Large intestine (tissue), 12 donors: Measurements from ENCODE around the gene IGFBP3. TPM values are rescaled to one million over a fixed set of nuclear protein-coding genes. Genes with fewer than 3 reads are reported as not detected.

Experiments
- DNase-seq, 2 donors: peaks; one replicate each; pipeline versions ENCODE4 v3.0.0 to v3.0.0-alpha.2; 2013
- H3K27ac ChIP-seq: one replicate; pipeline ENCODE4 v1.5.1; 2013; ENCODE audit warnings: low read length
- H3K27me3 ChIP-seq: 2 replicates; pipeline ENCODE4 v1.6.1; 2013; ENCODE audit warnings: low read length; ENCODE audit not compliant: control insufficient read depth, insufficient read depth
- H3K36me3 ChIP-seq: 2 replicates; pipeline ENCODE4 v1.6.1; 2013; ENCODE audit warnings: low read length; ENCODE audit not compliant: control insufficient read depth, insufficient read depth
- H3K4me1 ChIP-seq: one replicate; pipeline ENCODE4 v1.6.1; 2013; ENCODE audit warnings: low read length; ENCODE audit not compliant: control insufficient read depth, insufficient read depth
- H3K4me3 ChIP-seq: one replicate; pipeline ENCODE4 v1.5.1; 2013; ENCODE audit warnings: low read length
- H3K9me3 ChIP-seq: one replicate; pipeline ENCODE4 v1.6.1; 2013; ENCODE audit warnings: mild to moderate bottlenecking, low read depth, low read length, moderate library complexity; ENCODE audit not compliant: control insufficient read depth
- WGBS: methylation state at CpG from one replicate; pipeline ENCODE4 v1.1.5; 2013; ENCODE audit warnings: low lambda C conversion rate; ENCODE audit not compliant: insufficient coverage; 5-methylcytosine and 5-hydroxymethylcytosine counted together
- long read RNA-seq, 11 donors: transcript quantifications; one replicate each; lab custom pipeline, GENCODE V29; 2026
- polyA plus RNA-seq: library from polyadenylated mRNA; unstranded; fragments of 120-200 nt; gene quantifications from one replicate; pipeline ENCODE4 v1.2.1, GENCODE V29; 2013

The IGFBP3 gene
- 115 TPM for polyA plus RNA-seq
- long read RNA-seq, donor 1, transcript IGFBP3-201 (5 exons, 2,262 nt) = major isoform, 18 of 20 reads
- long read RNA-seq, donor 1, partial matches to known transcripts = 0 of 20 reads
- long read RNA-seq, donor 1, other reads (novel, unspliced or antisense) = 0 of 20 reads
- long read RNA-seq, donor 2, transcript IGFBP3-201 (5 exons, 2,262 nt) = major isoform, 43 of 52 reads
- long read RNA-seq, donor 2, transcript IGFBP3-208 (2 exons, 574 nt) = minor isoform, 7 of 52 reads
- long read RNA-seq, donor 2, partial matches to known transcripts = 0 of 52 reads
- long read RNA-seq, donor 2, other reads (novel, unspliced or antisense) = 0 of 52 reads
- long read RNA-seq, donor 3, transcript IGFBP3-201 (5 exons, 2,262 nt) = major isoform, 75 of 93 reads
- long read RNA-seq, donor 3, transcript IGFBP3-208 (2 exons, 574 nt) = minor isoform, 6 of 93 reads
- long read RNA-seq, donor 3, transcript IGFBP3-207 (2 exons, 583 nt) = minor isoform, 5 of 93 reads
- long read RNA-seq, donor 3, partial matches to known transcripts = 7 of 93 reads
- long read RNA-seq, donor 3, other reads (novel, unspliced or antisense) = 0 of 93 reads
- long read RNA-seq, donor 4, transcript IGFBP3-201 (5 exons, 2,262 nt) = major isoform, 6 of 7 reads
- long read RNA-seq, donor 4, partial matches to known transcripts = 0 of 7 reads
- long read RNA-seq, donor 4, other reads (novel, unspliced or antisense) = 0 of 7 reads
- long read RNA-seq, donor 5, transcript IGFBP3-201 (5 exons, 2,262 nt) = major isoform, 30 of 37 reads
- long read RNA-seq, donor 5, partial matches to known transcripts = 0 of 37 reads
- long read RNA-seq, donor 5, other reads (novel, unspliced or antisense) = 0 of 37 reads
- long read RNA-seq, donor 6, transcript IGFBP3-208 (2 exons, 574 nt) = minor isoform, 5 of 62 reads
- long read RNA-seq, donor 6, transcript IGFBP3-201 (5 exons, 2,262 nt) = major isoform, 48 of 62 reads
- long read RNA-seq, donor 6, partial matches to known transcripts = 6 of 62 reads
- long read RNA-seq, donor 6, other reads (novel, unspliced or antisense) = 0 of 62 reads
- long read RNA-seq, donor 7, transcript IGFBP3-201 (5 exons, 2,262 nt) = major isoform, 32 of 36 reads
- long read RNA-seq, donor 7, partial matches to known transcripts = 0 of 36 reads
- long read RNA-seq, donor 7, other reads (novel, unspliced or antisense) = 0 of 36 reads
- long read RNA-seq, donor 8, transcript IGFBP3-208 (2 exons, 574 nt) = minor isoform, 13 of 89 reads
- long read RNA-seq, donor 8, transcript IGFBP3-201 (5 exons, 2,262 nt) = major isoform, 58 of 89 reads
- long read RNA-seq, donor 8, partial matches to known transcripts = 15 of 89 reads
- long read RNA-seq, donor 8, other reads (novel, unspliced or antisense) = 0 of 89 reads
- long read RNA-seq, donor 9, transcript IGFBP3-201 (5 exons, 2,262 nt) = major isoform, 53 of 56 reads
- long read RNA-seq, donor 9, partial matches to known transcripts = 0 of 56 reads
- long read RNA-seq, donor 9, other reads (novel, unspliced or antisense) = 0 of 56 reads
- long read RNA-seq, donor 10, transcript IGFBP3-208 (2 exons, 574 nt) = minor isoform, 7 of 80 reads
- long read RNA-seq, donor 10, transcript IGFBP3-201 (5 exons, 2,262 nt) = major isoform, 64 of 80 reads
- long read RNA-seq, donor 10, partial matches to known transcripts = 6 of 80 reads
- long read RNA-seq, donor 10, other reads (novel, unspliced or antisense) = 0 of 80 reads
- long read RNA-seq, donor 11, transcript IGFBP3-201 (5 exons, 2,262 nt) = major isoform, 30 of 34 reads
- long read RNA-seq, donor 11, partial matches to known transcripts = 0 of 34 reads
- long read RNA-seq, donor 11, other reads (novel, unspliced or antisense) = 0 of 34 reads

DNA sequence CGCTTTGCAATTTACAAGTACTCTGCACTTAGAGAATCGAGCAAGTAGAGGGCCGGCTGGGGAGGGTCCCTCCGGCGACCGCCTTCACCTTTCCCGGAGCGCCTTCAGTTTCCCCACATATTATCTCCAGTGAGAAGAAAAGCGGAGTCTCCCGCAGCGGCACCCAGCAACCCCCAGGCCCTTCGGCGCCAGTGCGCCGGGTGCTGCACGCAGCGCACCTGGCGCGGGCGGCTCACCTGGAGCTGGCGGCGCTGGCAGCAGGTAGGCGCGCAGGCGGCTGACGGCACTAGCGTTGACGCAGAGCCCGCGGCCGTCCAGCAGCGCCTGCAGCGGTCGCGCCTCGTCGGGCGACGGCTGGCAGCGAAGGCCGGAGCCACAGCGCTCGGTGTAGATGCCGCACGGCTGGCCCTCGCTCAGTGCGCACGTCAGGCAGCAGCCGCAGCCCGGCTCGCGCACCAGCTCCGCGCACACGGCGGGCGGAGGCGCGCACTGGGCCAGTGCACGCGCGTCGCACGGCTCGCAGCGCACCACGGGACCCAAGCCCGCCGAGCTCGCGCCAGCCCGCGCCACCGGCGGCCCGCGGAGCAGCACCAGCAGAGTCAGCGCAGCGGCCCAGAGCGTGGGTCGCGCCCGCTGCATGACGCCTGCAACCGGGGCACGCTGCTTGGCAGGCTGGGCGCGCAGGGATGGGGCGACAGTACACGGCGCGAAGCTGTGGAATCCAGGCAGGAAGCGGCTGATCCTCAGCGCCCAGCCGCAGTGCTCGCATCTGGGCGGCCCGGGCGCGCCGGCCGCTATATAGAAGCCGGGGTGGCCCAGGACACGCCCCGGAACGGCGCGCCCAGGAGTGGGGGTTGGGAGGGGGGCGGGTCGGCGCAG is at the start of gene IGFBP3:
Gene IGFBP3 (minus strand): TSS at position 771 of the 879 bp plus-strand sequence. CDS start 132 bp downstream, at position 639.
- Histone ChIP-seq H3K36me3 (peaks cover 9% of the 10 kb centered on the region), H3K9me3 (no peaks in the 10 kb centered on the region), H3K27me3 (peaks cover 64% of the 10 kb centered on the region), H3K4me3 (peak within 1 kb of the TSS; percentile 42), H3K4me1 (peaks cover 27% of the 10 kb centered on the region), H3K27ac (no peak within 1 kb of the TSS)
- WGBS = no CpG with 5 or more reads among the region's 111 CpGs
- peak; percentile 47 to 87 for DNase-seq

DNA sequence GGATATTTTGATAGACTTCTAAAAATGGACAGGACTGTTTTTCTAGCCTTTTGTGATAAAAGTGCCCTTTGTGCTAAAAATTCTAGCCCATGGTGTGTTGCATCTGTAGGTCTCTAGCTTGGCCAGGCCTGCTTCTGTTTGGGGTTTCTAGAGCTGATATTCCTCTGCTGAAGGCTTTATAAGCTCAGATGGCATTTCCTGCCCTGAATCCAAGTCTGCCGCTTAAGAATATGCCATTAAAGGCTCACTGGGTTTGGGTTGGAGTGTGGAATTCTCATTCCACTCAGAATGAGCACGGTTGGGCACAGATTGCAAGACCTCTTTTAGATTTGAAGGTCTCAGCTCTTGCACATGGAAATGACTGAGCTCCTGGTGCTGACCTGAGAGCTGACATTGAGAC is 49.4 kb upstream of the IGFBP3 start:
- H3K4me3 ChIP-seq = no peak overlapping the region
- H3K9me3 ChIP-seq = no peaks in the 10 kb centered on the region
- DNase-seq = no peak
- peaks cover 5% of the 10 kb centered on the region for H3K4me1 ChIP-seq
- no peaks in the 10 kb centered on the region for H3K36me3 ChIP-seq
- H3K27me3 ChIP-seq = no peaks in the 10 kb centered on the region
- H3K27ac ChIP-seq = no peak overlapping the region
- WGBS = no CpG with 5 or more reads among the region's 2 CpGs

GRCh38 chr7:45969940-45970339 is 48.9 kb upstream of the IGFBP3 start:
- Histone ChIP-seq H3K27ac (no peak overlapping the region), H3K9me3 (no peaks in the 10 kb centered on the region), H3K4me3 (no peak overlapping the region), H3K4me1 (peaks cover 5% of the 10 kb centered on the region), H3K27me3 (no peaks in the 10 kb centered on the region), H3K36me3 (no peaks in the 10 kb centered on the region)
- no peak for DNase-seq
- WGBS = 100% methylated on average over 1 of the region's 5 CpGs

- Histone ChIP-seq H3K36me3 (no peaks in the 10 kb centered on the region), H3K27me3 (no peaks in the 10 kb centered on the region), H3K4me3 (no peak overlapping the region), H3K4me1 (peaks cover 5% of the 10 kb centered on the region), H3K27ac (no peak overlapping the region), H3K9me3 (no peaks in the 10 kb centered on the region)
- DNase-seq = no peak
- 100% methylated on average over 5 of the region's 10 CpGs for WGBS
Measured at GRCh38 chr7:45968856-45969541, 47.9 kb upstream of the IGFBP3 start.

DNA sequence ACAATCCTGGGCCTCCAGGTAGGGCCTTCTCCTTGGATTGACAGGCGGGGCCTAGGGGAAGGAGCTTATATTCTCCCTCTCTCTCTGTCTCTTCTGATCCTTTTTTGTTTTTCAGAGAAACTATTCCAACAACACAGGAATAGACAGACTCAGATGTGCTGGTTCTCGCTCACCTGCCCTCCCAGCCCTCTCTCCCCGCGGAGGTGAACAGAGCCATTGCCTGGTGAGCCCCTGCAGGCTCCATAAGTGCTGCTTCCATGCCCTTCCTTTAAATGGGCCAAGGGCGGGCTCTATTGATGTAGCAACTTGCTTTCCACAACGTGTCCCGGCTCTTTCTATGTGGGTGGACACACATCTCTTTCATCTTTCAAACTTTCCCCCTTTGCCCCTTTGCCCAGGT is 47.2 kb upstream of the IGFBP3 start:
- no peaks in the 10 kb centered on the region for H3K36me3 ChIP-seq
- H3K4me3 ChIP-seq = no peak overlapping the region
- peaks cover 5% of the 10 kb centered on the region for H3K4me1 ChIP-seq
- no peaks in the 10 kb centered on the region for H3K27me3 ChIP-seq
- no peaks in the 10 kb centered on the region for H3K9me3 ChIP-seq
- DNase-seq = no peak
- no CpG with 5 or more reads among the region's 7 CpGs for WGBS
- H3K27ac ChIP-seq = no peak overlapping the region

GRCh38 chr7:45967591-45968157 is 46.6 kb upstream of the IGFBP3 start:
- Histone ChIP-seq H3K27me3 (no peaks in the 10 kb centered on the region), H3K9me3 (no peaks in the 10 kb centered on the region), H3K4me1 (peaks cover 2% of the 10 kb centered on the region), H3K27ac (no peak overlapping the region), H3K4me3 (no peak overlapping the region), H3K36me3 (no peaks in the 10 kb centered on the region)
- no peak for DNase-seq
- WGBS = no CpG with 5 or more reads among the region's 5 CpGs

DNA sequence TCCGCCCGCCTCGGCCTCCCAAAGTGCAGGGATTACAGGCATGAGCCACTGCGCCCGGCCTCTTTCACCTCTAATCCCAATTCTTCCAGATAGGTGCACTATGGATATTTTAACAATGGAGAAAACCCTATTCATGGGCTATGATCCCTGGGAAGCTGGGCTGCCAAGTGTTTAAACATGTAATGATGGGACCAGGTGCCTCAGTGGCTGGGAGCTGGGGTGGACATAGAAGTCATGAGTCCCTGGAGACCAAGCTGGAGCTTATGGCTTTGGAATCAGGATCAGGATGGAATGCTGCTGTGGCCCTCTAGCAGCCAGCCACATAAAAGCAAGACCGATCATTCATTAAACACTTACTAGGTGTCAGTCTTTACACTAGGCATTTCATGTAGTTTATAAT is 41.8 kb upstream of the IGFBP3 start:
- peaks cover 2% of the 10 kb centered on the region for H3K27me3 ChIP-seq
- no peak overlapping the region for H3K27ac ChIP-seq
- H3K4me1 ChIP-seq = no peaks in the 10 kb centered on the region
- no peaks in the 10 kb centered on the region for H3K9me3 ChIP-seq
- WGBS = no CpG with 5 or more reads among the region's 6 CpGs
- H3K4me3 ChIP-seq = no peak overlapping the region
- no peaks in the 10 kb centered on the region for H3K36me3 ChIP-seq
- DNase-seq = no peak

DNA sequence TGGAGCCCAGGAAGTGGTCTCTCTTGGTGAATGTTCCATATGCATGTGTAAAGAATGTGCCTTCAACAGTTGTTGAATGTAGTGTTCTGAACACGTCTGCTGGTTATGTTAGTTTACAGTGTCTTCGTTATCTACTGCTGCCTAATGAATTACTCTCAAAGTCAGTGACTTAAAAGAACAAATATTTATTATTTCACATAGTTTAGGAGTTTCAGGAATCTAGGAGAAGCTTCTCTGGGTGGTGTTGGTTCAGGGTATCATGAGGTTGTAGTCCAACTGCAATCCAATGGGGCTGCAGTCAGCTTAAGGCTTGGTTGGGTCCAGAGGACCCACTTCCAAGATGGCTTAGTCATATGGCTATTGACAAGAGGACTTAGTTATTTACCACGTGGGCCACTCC is 36.6 kb upstream of the IGFBP3 start:
- no peaks in the 10 kb centered on the region for H3K36me3 ChIP-seq
- H3K4me1 ChIP-seq = no peaks in the 10 kb centered on the region
- H3K27ac ChIP-seq = no peak overlapping the region
- peaks cover 2% of the 10 kb centered on the region for H3K27me3 ChIP-seq
- H3K9me3 ChIP-seq = peaks cover 4% of the 10 kb centered on the region
- WGBS = no CpG with 5 or more reads among the region's 3 CpGs
- no peak for DNase-seq
- no peak overlapping the region for H3K4me3 ChIP-seq
